K562 (cell line): ENCODE data around the gene OXT. TPM values are rescaled to one million over a fixed set of nuclear protein-coding genes. Genes with fewer than 3 reads are reported as not detected.
A peak's percentile ranks its signal among the peaks of the same experiment; 100 is the strongest.

Source experiments
- ATF1 ChIP-seq, 2 experiments: fragments of 450-650 bp in 1 of 2; IDR thresholded peaks; 2 replicates each; pipeline ENCODE4 v1.6.1; 2016; ENCODE audit warnings: missing compliant biosample characterization in 1 of 2, missing genetic modification characterization in 1 of 2
- CREB1 ChIP-seq, 2 experiments: sonication (generic) in 1 of 2; formaldehyde crosslinking in 1 of 2; IDR thresholded peaks; 2 replicates each; pipeline versions ENCODE4 v1.6.1 to v1.8.0; 2012 to 2022; ENCODE audit warnings: inconsistent platforms in 1 of 2, mild to moderate bottlenecking in 1 of 2, missing genetic modification reagents in 1 of 2, moderate library complexity in 1 of 2
- ELK1 ChIP-seq: sonication (generic); formaldehyde crosslinking; IDR thresholded peaks from 2 replicates; pipeline ENCODE4 v1.8.1; 2022; ENCODE audit warnings: missing genetic modification reagents
- L3MBTL2 ChIP-seq: fragments of 450-650 bp; IDR thresholded peaks from 2 replicates; pipeline ENCODE4 v1.6.1; 2016; ENCODE audit warnings: mild to moderate bottlenecking, moderate library complexity
- RBM22 ChIP-seq: fragments of 200-400 bp; formaldehyde crosslinking; IDR thresholded peaks from 2 replicates; pipeline ENCODE4 v1.6.1; 2018; ENCODE audit warnings: low read length, low read depth; ENCODE audit not compliant: poor library complexity, severe bottlenecking
- RREB1 ChIP-seq: fragments of 250-450 bp; sonication (Bioruptor Pico); IDR thresholded peaks from 2 replicates; pipeline ENCODE4 v1.4.0; 2020
- ZBTB43 ChIP-seq: sonication (generic); formaldehyde crosslinking; IDR thresholded peaks from 2 replicates; pipeline ENCODE4 v1.8.0; 2023; ENCODE audit warnings: mild to moderate bottlenecking, missing genetic modification reagents
- ZNF318 ChIP-seq, 2 experiments: fragments of 450-650 bp; IDR thresholded peaks; 2 replicates each; pipeline ENCODE4 v1.6.1; 2016; ENCODE audit warnings: mild to moderate bottlenecking in 2 of 2, borderline replicate concordance in 1 of 2, low read depth in 1 of 2, moderate library complexity in 1 of 2
- polyA plus RNA-seq, 8 experiments: library from polyadenylated mRNA; depleted of rRNA in 4 of 8; stranded (reverse) in 5 of 8; unstranded in 3 of 8; fragments of >200 nt; fragmentation: Nextera tagmentation in 2 of 8; fragmentation: Illumina TruSeq in 1 of 8; extraction: Ambion mirVana in 2 of 8; extraction: Trizol in 1 of 8; gene quantifications; 2 replicates each; pipeline versions ENCODE4 v1.2.1 to v1.2.3, GENCODE V29; 2011 to 2014; ENCODE audit warnings: inconsistent platforms in 1 of 8, missing spikeins in 1 of 8
- total RNA-seq, 7 experiments: library from RNA; depleted of rRNA in 6 of 7; stranded (reverse); fragments of >200 nt in 6 of 7; fragmentation: Illumina TruSeq in 2 of 7; extraction: Trizol in 2 of 7; gene quantifications; 2 replicates each; pipeline versions ENCODE4 v1.2.1 to v1.2.3, GENCODE V29; 2011 to 2021; ENCODE audit warnings: low replicate concordance in 1 of 7

The OXT gene
- total and polyA plus RNA-seq, 9 of the 15 experiments (the other 6 are each of a cell fraction or from before 2014, with no cell fraction given): not detected

DNA sequence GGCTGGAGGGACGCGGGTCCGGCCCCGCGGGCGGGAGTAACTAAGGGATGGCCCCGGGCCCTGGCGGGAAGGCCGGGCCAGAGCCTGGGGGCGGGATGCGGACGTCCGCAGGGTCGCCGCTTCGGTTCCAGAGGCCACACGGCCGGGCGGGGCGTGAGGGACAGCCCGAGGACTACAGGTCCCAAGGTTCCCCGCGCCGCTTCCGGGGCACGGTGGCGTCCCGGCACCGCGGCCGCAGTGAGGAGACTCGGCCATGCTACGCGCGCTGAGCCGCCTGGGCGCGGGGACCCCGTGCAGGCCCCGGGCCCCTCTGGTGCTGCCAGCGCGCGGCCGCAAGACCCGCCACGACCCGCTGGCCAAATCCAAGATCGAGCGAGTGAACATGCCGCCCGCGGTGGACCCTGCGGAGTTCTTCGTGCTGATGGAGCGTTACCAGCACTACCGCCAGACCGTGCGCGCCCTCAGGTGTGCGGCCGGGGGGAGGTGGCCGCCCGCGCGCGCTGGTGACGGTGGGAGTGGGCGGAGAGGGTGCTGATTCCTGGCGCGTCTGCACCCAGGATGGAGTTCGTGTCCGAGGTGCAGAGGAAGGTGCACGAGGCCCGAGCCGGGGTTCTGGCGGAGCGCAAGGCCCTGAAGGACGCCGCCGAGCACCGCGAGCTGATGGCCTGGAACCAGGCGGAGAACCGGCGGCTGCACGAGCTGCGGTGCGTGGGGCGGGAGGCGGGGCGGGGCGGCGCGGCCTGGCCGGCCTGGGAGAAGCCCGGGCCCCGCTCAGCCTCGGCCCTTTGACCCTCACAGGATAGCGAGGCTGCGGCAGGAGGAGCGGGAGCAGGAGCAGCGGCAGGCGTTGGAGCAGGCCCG is 25.4 kb upstream of the OXT start, which contains the start of gene MRPS26 (continued):
- no peak for TF ChIP-seq ZNF318 (IDR thresholded peaks at IDR 0.05; ENCODE audit: borderline replicate concordance in 1 of 2, low read depth in 1 of 2)
- 0 out of 2 replicates have a peak, but pooled peaks have one; percentile 28 for TF ChIP-seq ATF1 (CRISPR knock-in tag; IDR thresholded peaks at IDR 0.05)
- TF ChIP-seq ATF1 (tag; IDR thresholded peaks at IDR 0.05): peak; percentile 83
- TF ChIP-seq CREB1 (IDR thresholded peaks at IDR 0.05): peak; percentile 70; the same call in 1 of the 2 replicates
- TF ChIP-seq CREB1 (CRISPR knock-in tag; IDR thresholded peaks at IDR 0.05): peak; percentile 72
- peak; percentile 84 for TF ChIP-seq RBM22
- 0 out of 2 replicates have a peak, but pooled peaks have one; percentile 59 for TF ChIP-seq ELK1 (CRISPR knock-in tag)
- TF ChIP-seq RREB1 (CRISPR knock-in tag): no peak
- peak; percentile 75 for TF ChIP-seq L3MBTL2
- no peak for TF ChIP-seq ZBTB43
